Chondrocyte (in vitro differentiated cells): ENCODE results near the gene TMEM132C. TPM values are rescaled to one million over a fixed set of nuclear protein-coding genes. Genes with fewer than 3 reads are reported as not detected.

Source experiments
- DNase-seq: peaks from one replicate; pipeline ENCODE4 v3.0.0; 2021; ENCODE audit warnings: mixed read lengths, low spot score
- H3K27ac Mint-ChIP-seq: one replicate; pipeline ENCODE4 v1.8.0; 2021; ENCODE audit warnings: mild to moderate bottlenecking, moderate library complexity, mixed read lengths; ENCODE audit not compliant: unreplicated experiment
- H3K27me3 Mint-ChIP-seq: 2 replicates; pipeline ENCODE4 v1.8.0; 2021; ENCODE audit warnings: low read depth, mixed read lengths
- H3K36me3 Mint-ChIP-seq: 2 replicates; pipeline ENCODE4 v1.8.0; 2021; ENCODE audit warnings: low read depth, mixed read lengths
- H3K4me1 Mint-ChIP-seq: 2 replicates; pipeline ENCODE4 v1.8.0; 2021; ENCODE audit warnings: low read depth, mild to moderate bottlenecking, mixed read lengths
- H3K4me3 Mint-ChIP-seq: one replicate; pipeline ENCODE4 v1.8.0; 2021; ENCODE audit warnings: mild to moderate bottlenecking, moderate library complexity, mixed read lengths; ENCODE audit not compliant: unreplicated experiment
- H3K9me3 Mint-ChIP-seq: 2 replicates; pipeline ENCODE4 v1.8.0; 2021; ENCODE audit warnings: low read depth, mixed read lengths
- total RNA-seq: library from RNA; stranded (reverse); gene quantifications from 3 replicates; pipeline ENCODE4 v1.2.1, GENCODE V29; 2021
- TF ChIP-seq, protein P1 (sequence below): fragments of 200-600 bp; sonication (generic); IDR thresholded peaks from 2 replicates; pipeline ENCODE4 v1.5.0; 2021; ENCODE audit warnings: antibody characterized with exemption, mild to moderate bottlenecking, moderate library complexity

Gene TMEM132C
- total RNA-seq, 1 donor from 2014 or later = not detected

DNA sequence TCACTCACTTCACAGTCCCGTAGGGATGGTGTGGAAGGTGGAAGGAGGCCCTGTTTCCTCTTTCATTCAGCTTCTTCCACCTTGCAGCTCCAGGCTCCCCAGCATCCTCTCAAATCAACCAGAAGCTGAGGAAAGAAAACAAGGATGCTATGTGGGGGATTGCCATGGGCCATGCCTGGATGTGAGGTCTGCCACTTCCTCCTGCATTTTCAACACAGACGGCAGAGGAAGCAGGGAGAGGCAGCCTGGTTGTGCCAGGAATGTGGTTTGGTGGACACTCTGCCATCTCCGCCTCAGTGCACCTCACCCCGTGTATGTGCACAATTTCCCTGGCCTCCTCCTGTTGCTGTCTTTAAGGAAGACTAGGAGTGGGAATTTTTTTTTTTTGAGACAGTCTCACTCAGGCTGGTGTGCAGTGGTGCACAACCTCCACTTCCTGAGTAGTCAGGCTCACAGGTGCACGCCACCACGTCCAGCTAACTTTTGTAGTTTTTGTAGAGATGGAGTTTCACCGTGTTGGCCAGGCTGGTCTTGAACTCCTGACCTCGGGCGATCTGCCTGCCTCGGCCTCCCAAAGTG lies 457.6 kb downstream of the TMEM132C start:
- H3K27me3 Mint-ChIP-seq = no peaks in the 10 kb centered on the region
- no peaks in the 10 kb centered on the region for H3K36me3 Mint-ChIP-seq
- H3K4me3 Mint-ChIP-seq = no peak overlapping the region
- no peak overlapping the region for H3K27ac Mint-ChIP-seq
- TF ChIP-seq, protein P1, sequence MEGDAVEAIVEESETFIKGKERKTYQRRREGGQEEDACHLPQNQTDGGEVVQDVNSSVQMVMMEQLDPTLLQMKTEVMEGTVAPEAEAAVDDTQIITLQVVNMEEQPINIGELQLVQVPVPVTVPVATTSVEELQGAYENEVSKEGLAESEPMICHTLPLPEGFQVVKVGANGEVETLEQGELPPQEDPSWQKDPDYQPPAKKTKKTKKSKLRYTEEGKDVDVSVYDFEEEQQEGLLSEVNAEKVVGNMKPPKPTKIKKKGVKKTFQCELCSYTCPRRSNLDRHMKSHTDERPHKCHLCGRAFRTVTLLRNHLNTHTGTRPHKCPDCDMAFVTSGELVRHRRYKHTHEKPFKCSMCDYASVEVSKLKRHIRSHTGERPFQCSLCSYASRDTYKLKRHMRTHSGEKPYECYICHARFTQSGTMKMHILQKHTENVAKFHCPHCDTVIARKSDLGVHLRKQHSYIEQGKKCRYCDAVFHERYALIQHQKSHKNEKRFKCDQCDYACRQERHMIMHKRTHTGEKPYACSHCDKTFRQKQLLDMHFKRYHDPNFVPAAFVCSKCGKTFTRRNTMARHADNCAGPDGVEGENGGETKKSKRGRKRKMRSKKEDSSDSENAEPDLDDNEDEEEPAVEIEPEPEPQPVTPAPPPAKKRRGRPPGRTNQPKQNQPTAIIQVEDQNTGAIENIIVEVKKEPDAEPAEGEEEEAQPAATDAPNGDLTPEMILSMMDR = no peak
- DNase-seq = no peak
- no peaks in the 10 kb centered on the region for H3K4me1 Mint-ChIP-seq
- H3K9me3 Mint-ChIP-seq = peaks cover 20% of the 10 kb centered on the region

DNA sequence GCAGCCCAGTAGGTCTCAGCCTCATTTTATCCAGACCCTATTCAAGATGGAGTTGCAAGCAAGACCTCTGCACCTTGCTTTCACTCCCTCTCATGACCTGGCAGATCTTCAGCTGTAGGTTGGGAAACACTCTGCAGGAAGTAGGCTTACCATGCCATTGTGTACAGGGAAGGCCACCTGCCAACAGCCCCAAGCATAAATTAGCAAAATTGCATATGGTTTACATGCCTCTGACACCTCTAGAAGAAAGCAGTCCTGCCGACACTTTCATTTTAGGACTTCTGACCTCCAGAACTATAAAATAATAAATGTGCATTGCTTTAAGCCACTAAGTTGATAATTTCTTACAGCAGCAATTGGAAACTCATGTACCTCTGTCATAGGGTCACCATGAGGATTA lies 459.9 kb downstream of the TMEM132C start:
- Mint-ChIP-seq H3K27ac (no peak overlapping the region), H3K4me1 (no peaks in the 10 kb centered on the region), H3K27me3 (no peaks in the 10 kb centered on the region), H3K4me3 (no peak overlapping the region), H3K9me3 (peaks cover 9% of the 10 kb centered on the region), H3K36me3 (no peaks in the 10 kb centered on the region)
- DNase-seq = no peak
- TF ChIP-seq, protein P1 = no peak

- H3K9me3 Mint-ChIP-seq = peaks cover 7% of the 10 kb centered on the region
- TF ChIP-seq, protein P1 = no peak
- H3K27ac Mint-ChIP-seq = no peak overlapping the region
- no peaks in the 10 kb centered on the region for H3K36me3 Mint-ChIP-seq
- H3K4me1 Mint-ChIP-seq = no peaks in the 10 kb centered on the region
- H3K4me3 Mint-ChIP-seq = no peak overlapping the region
- no peak for DNase-seq
- H3K27me3 Mint-ChIP-seq = no peaks in the 10 kb centered on the region
These were observed 460.5 kb downstream of the TMEM132C start for GRCh38 chr12:128727461-128727860.

GRCh38 chr12:128727999-128728398 lies 461.0 kb downstream of the TMEM132C start:
- H3K36me3 Mint-ChIP-seq = no peaks in the 10 kb centered on the region
- TF ChIP-seq, protein P1 = no peak
- no peaks in the 10 kb centered on the region for H3K4me1 Mint-ChIP-seq
- peaks cover 7% of the 10 kb centered on the region for H3K9me3 Mint-ChIP-seq
- no peak overlapping the region for H3K27ac Mint-ChIP-seq
- no peak overlapping the region for H3K4me3 Mint-ChIP-seq
- no peak for DNase-seq
- no peaks in the 10 kb centered on the region for H3K27me3 Mint-ChIP-seq

DNA sequence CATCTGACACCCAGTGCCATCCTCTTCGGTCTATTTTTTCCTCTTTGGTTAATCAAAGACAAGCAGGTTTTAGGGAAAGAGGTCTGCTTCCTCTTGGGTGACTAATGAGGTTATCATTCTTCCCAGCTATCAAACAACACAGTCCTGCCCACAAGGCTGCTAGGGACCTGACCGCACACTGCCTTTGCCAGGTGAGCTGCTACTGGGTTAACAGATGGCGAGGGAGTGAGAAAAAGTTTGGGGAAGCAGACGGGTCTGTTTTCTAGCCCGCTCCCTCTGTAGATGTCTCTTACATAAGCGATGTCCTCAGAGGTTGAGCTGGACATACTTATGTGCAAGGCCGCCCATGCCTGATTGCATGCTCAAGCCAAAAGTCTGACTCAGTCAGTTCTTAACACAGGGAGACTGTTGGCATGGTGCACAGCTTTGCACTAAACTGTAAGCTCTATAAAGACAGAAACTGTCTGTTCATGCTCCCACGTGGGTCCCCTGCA lies 462.7 kb downstream of the TMEM132C start:
- TF ChIP-seq, protein P1 = no peak
- Mint-ChIP-seq H3K36me3 (no peaks in the 10 kb centered on the region), H3K4me1 (no peaks in the 10 kb centered on the region), H3K4me3 (no peak overlapping the region), H3K27ac (no peak overlapping the region), H3K27me3 (peaks cover 5% of the 10 kb centered on the region), H3K9me3 (peaks cover 7% of the 10 kb centered on the region)
- DNase-seq = no peak
